Measurements from ENCODE around the gene MPND.

The MPND gene

GRCh38 chr19:4310247-4311121, 32.9 kb upstream of the MPND start:
- no peak overlapping the region for H3K9ac ChIP-seq (ENCODE audit: low read length)
- H3K4me1 ChIP-seq (ENCODE audit: insufficient read depth, low read length, severe bottlenecking) = no peaks in the 10 kb centered on the region
- no peak overlapping the region for H3K27ac ChIP-seq (ENCODE audit: low read depth, low read length, poor library complexity, severe bottlenecking)
- H2AFZ ChIP-seq (ENCODE audit: low read length) = no peak overlapping the region
- H3K36me3 ChIP-seq (ENCODE audit: insufficient read depth, low read length) = peaks cover 10% of the 10 kb centered on the region; the same call in 1 of the 2 replicates
- H3K9me3 ChIP-seq (ENCODE audit: low read length) = no peaks in the 10 kb centered on the region
- no peaks in the 10 kb centered on the region for H4K20me1 ChIP-seq (ENCODE audit: insufficient read depth, low read length)
- H3K4me2 ChIP-seq (ENCODE audit: low read length) = no peak overlapping the region
- H3K9me2 ChIP-seq (ENCODE audit: low read depth, low read length) = no peaks in the 10 kb centered on the region
- no peaks in the 10 kb centered on the region for H3F3A ChIP-seq (ENCODE audit: insufficient read depth, low read length)
- TF ChIP-seq CTCF (IDR thresholded peaks at IDR 0.05; ENCODE audit: low read length) = no peak
- no peak for TF ChIP-seq EZH2 (IDR thresholded peaks at IDR 0.05; ENCODE audit: borderline replicate concordance, low read length)
- H3K4me3 ChIP-seq (ENCODE audit: low read depth, low read length, poor library complexity, severe bottlenecking) = no peak overlapping the region
- H3K27me3 ChIP-seq (ENCODE audit: insufficient read depth, low read length) = no peaks in the 10 kb centered on the region
- no peaks in the 10 kb centered on the region for H3K79me2 ChIP-seq (ENCODE audit: insufficient read depth, low read length)

GRCh38 chr19:4313847-4314490, 29.4 kb upstream of the MPND start:
- no peak for TF ChIP-seq EZH2 (IDR thresholded peaks at IDR 0.05; ENCODE audit: borderline replicate concordance, low read length)
- no peak for TF ChIP-seq CTCF (IDR thresholded peaks at IDR 0.05; ENCODE audit: low read length)
- Histone ChIP-seq H2AFZ (ENCODE audit: low read length) (no peak overlapping the region), H3K4me1 (ENCODE audit: insufficient read depth, low read length, severe bottlenecking) (no peaks in the 10 kb centered on the region), H3F3A (ENCODE audit: insufficient read depth, low read length) (no peaks in the 10 kb centered on the region), H4K20me1 (ENCODE audit: insufficient read depth, low read length) (no peaks in the 10 kb centered on the region), H3K4me2 (ENCODE audit: low read length) (no peak overlapping the region), H3K9me2 (ENCODE audit: low read depth, low read length) (no peaks in the 10 kb centered on the region), H3K27ac (ENCODE audit: low read depth, low read length, poor library complexity, severe bottlenecking) (no peak overlapping the region), H3K36me3 (ENCODE audit: insufficient read depth, low read length) (peaks cover 7% of the 10 kb centered on the region; the same call in 1 of the 2 replicates), H3K4me3 (ENCODE audit: low read depth, low read length, poor library complexity, severe bottlenecking) (no peak overlapping the region), H3K79me2 (ENCODE audit: insufficient read depth, low read length) (no peaks in the 10 kb centered on the region), H3K9ac (ENCODE audit: low read length) (no peak overlapping the region), H3K9me3 (ENCODE audit: low read length) (no peaks in the 10 kb centered on the region), H3K27me3 (ENCODE audit: insufficient read depth, low read length) (no peaks in the 10 kb centered on the region)

GRCh38 chr19:4316956-4317355, 26.4 kb upstream of the MPND start:
- H3K27me3 ChIP-seq (ENCODE audit: insufficient read depth, low read length) = no peaks in the 10 kb centered on the region
- H3K4me2 ChIP-seq (ENCODE audit: low read length) = no peak overlapping the region
- H3K9me3 ChIP-seq (ENCODE audit: low read length) = no peaks in the 10 kb centered on the region; the same call in 1 of the 2 replicates
- no peaks in the 10 kb centered on the region for H4K20me1 ChIP-seq (ENCODE audit: insufficient read depth, low read length)
- H3K9ac ChIP-seq (ENCODE audit: low read length) = no peak overlapping the region
- no peaks in the 10 kb centered on the region for H3K36me3 ChIP-seq (ENCODE audit: insufficient read depth, low read length)
- H2AFZ ChIP-seq (ENCODE audit: low read length) = no peak overlapping the region
- H3K79me2 ChIP-seq (ENCODE audit: insufficient read depth, low read length) = no peaks in the 10 kb centered on the region
- H3K4me3 ChIP-seq (ENCODE audit: low read depth, low read length, poor library complexity, severe bottlenecking) = no peak overlapping the region
- H3K27ac ChIP-seq (ENCODE audit: low read depth, low read length, poor library complexity, severe bottlenecking) = no peak overlapping the region
- H3K4me1 ChIP-seq (ENCODE audit: insufficient read depth, low read length, severe bottlenecking) = no peaks in the 10 kb centered on the region
- no peaks in the 10 kb centered on the region for H3K9me2 ChIP-seq (ENCODE audit: low read depth, low read length)
- TF ChIP-seq EZH2 (IDR thresholded peaks at IDR 0.05; ENCODE audit: borderline replicate concordance, low read length) (no peak), CTCF (IDR thresholded peaks at IDR 0.05; ENCODE audit: low read length) (no peak)
- H3F3A ChIP-seq (ENCODE audit: insufficient read depth, low read length) = no peaks in the 10 kb centered on the region

Measured in OCI-LY1 (cell line).